ENCODE results near the gene BTRC. TPM values are rescaled to one million over a fixed set of nuclear protein-coding genes. Genes with fewer than 3 reads are reported as not detected.

The BTRC gene
- total RNA-seq, 6 experiments from 2014 or later = 22.3 to 27.9 (median 24.5) TPM

- peaks cover 7% of the 10 kb centered on the region for H3K4me1 Mint-ChIP-seq (ENCODE audit: low read depth)
- peaks cover 18% of the 10 kb centered on the region for H3K27me3 Mint-ChIP-seq (ENCODE audit: insufficient read depth)
- no peak overlapping the region for H3K4me3 Mint-ChIP-seq
- H3K36me3 Mint-ChIP-seq (ENCODE audit: low read depth) = no peaks in the 10 kb centered on the region
- DNase-seq = no peak
- no peak for TF ChIP-seq CTCF (IDR thresholded peaks at IDR 0.05)
- no peak overlapping the region for H3K27ac Mint-ChIP-seq
- peaks cover 8% of the 10 kb centered on the region for H3K9me3 Mint-ChIP-seq
Measured at GRCh38 chr10:101572785-101573184, 218.8 kb downstream of the BTRC start.

DNA sequence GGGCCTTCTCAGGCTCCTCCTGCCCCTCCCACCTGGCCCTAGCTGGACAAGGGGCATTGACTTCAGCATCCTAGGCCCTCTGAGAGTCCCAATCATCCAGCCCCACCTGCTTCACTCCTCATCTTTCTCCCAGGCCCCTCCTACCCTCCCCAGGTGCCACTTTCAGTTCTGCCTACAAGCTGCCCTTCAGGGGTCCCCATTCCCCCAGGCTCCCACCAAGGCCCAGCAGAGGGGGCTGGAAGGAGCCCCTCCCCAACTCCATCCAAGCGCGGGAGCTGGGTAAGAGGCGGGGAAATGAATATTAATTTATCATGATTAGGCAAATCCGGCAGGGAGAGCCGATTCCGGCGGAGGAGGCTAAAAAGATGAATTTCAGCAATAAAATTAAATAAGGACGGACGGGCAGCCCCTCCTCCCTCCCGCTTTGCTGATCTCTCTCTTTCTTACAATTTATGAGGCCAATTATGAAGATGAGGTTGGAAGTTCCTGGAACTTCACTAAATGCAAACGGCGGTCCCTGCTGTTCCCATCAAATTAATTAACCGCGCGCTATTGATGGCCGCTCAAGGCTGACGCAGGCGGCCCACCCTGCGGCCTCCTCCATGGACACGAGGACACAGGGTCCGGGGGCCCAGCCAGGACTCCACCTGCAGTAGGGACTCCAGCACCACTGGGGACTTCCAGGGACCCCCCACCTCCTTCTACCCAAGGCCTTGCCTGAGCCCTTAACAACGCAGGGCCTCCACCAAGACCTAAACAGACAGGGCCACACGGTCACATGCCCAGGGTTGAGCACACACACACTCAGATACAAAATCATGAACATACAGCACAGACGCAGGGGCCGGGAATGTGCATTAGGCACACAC is 220.2 kb downstream of the BTRC start:
- no peak for DNase-seq
- no peak for TF ChIP-seq CTCF (IDR thresholded peaks at IDR 0.05)
- no peaks in the 10 kb centered on the region for H3K36me3 Mint-ChIP-seq (ENCODE audit: low read depth)
- no peak overlapping the region for H3K4me3 Mint-ChIP-seq
- H3K27me3 Mint-ChIP-seq (ENCODE audit: insufficient read depth) = peaks cover 7% of the 10 kb centered on the region
- H3K9me3 Mint-ChIP-seq = peaks cover 8% of the 10 kb centered on the region
- H3K4me1 Mint-ChIP-seq (ENCODE audit: low read depth) = peaks cover 7% of the 10 kb centered on the region
- no peak overlapping the region for H3K27ac Mint-ChIP-seq

- no peak for TF ChIP-seq CTCF (IDR thresholded peaks at IDR 0.05)
Measured at GRCh38 chr10:101575091-101575490, 221.1 kb downstream of the BTRC start.

DNA sequence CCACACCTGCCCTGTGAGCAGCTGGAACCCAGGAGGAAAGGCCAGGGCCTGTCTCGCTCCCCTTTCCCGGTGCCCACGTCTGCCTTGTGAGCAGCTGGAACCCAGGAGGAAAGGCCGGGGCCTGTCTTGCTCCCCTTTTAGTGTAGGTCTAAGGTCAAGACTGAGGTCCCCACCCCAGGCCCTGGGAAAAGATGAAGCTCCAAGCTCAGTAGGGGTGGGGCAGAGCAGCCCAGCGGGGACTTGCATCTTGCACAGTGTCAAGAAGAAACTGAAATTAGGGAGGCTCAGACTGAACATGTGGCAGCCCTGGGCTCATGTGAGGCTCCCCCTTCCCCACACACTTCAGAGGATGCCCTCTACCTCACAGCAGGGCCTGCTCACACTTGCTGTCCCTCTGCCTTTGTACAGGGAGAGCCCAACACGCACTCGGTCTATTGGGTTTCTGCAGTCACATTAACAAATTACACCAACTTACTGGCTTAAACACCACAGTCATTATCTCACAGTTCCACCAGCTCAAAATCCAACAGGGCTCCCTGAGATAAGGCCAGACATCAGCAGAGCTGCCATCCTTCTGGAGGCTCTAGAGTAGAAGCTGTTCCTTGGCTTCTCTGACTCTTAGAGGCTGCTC is 221.7 kb downstream of the BTRC start:
- Mint-ChIP-seq H3K27me3 (ENCODE audit: insufficient read depth) (peaks cover 4% of the 10 kb centered on the region), H3K9me3 (peaks cover 8% of the 10 kb centered on the region), H3K36me3 (ENCODE audit: low read depth) (no peaks in the 10 kb centered on the region), H3K27ac (no peak overlapping the region), H3K4me3 (no peak overlapping the region), H3K4me1 (ENCODE audit: low read depth) (peaks cover 5% of the 10 kb centered on the region)
- TF ChIP-seq CTCF (IDR thresholded peaks at IDR 0.05) = no peak
- DNase-seq = no peak

More at GRCh38 chr10:101575091-101575490, 221.1 kb downstream of the BTRC start:
- DNase-seq = no peak
- H3K27ac Mint-ChIP-seq = no peak overlapping the region
- H3K27me3 Mint-ChIP-seq (ENCODE audit: insufficient read depth) = peaks cover 4% of the 10 kb centered on the region
- H3K4me1 Mint-ChIP-seq (ENCODE audit: low read depth) = peaks cover 7% of the 10 kb centered on the region
- peaks cover 8% of the 10 kb centered on the region for H3K9me3 Mint-ChIP-seq
- no peaks in the 10 kb centered on the region for H3K36me3 Mint-ChIP-seq (ENCODE audit: low read depth)
- H3K4me3 Mint-ChIP-seq = no peak overlapping the region

DNA sequence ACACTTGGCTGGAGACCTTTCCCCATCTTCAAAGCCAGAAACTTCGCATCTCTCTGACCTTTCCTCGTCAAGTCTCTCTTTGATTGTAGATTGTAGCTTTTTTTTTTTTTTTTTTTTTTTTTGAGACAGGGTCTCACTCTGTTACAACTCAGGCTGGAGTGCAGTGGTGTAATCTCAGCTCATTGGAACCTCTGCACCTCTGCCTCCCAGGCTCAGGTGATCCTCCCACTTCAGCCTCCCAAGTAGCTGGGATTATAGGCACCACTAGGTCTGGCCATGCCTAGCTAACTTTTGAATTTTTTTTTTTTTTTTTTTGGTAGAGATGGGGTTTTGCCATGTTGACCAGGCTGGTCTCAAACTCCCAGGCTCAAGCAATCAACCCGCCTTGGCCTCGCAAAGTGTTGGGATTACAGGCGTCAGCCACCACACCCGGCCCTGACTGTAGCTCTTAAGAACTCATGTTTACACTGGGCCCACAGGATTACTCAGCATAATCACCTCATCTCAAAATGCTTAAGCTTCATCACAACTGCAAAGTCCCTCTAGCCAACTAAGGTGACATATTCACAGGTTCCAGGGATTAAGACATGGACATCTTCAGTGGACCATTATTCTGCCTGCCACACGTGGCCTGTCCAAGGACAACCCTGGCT is 222.4 kb downstream of the BTRC start:
- Mint-ChIP-seq H3K4me1 (ENCODE audit: low read depth) (no peaks in the 10 kb centered on the region; the same call in 1 of the 2 replicates), H3K36me3 (ENCODE audit: low read depth) (no peaks in the 10 kb centered on the region), H3K9me3 (peaks cover 8% of the 10 kb centered on the region), H3K27me3 (ENCODE audit: insufficient read depth) (peaks cover 2% of the 10 kb centered on the region), H3K4me3 (no peak overlapping the region), H3K27ac (peak overlapping the region; percentile 14; the same call in 1 of the 2 replicates)
- DNase-seq = no peak
- TF ChIP-seq CTCF (IDR thresholded peaks at IDR 0.05) = no peak
